HG02970 (cell line): ENCODE measurements around the gene WRNIP1.

ENCODE experiments used
- ATAC-seq: cut with Tn5 transposase; IDR thresholded peaks from one replicate; pipeline ENCODE4 v1.9.1; 2021; ENCODE audit warnings: mild to moderate bottlenecking, moderate library complexity, moderate number of reproducible peaks; ENCODE audit not compliant: unreplicated experiment, low FRiP score

WRNIP1 gene

DNA sequence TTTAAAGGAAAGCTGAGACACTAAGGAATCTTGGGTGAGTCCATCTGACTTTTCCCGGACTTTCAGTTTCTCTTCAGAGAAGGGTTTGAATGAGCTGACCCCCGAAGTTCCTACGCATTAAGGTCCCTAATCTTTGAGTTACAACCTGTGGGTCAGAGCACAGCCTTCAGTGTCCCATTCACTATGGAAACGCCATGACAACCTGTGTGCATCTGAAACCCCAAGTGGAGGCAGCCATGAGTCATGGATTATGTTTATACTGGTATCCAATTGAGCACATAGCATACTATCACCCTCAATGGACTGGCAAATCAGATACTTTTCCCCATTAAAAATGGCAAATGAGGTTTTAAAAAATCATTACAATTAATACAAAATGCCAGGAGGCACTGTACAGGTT is 25.9 kb upstream of the WRNIP1 start:
- ATAC-seq: no peak

DNA sequence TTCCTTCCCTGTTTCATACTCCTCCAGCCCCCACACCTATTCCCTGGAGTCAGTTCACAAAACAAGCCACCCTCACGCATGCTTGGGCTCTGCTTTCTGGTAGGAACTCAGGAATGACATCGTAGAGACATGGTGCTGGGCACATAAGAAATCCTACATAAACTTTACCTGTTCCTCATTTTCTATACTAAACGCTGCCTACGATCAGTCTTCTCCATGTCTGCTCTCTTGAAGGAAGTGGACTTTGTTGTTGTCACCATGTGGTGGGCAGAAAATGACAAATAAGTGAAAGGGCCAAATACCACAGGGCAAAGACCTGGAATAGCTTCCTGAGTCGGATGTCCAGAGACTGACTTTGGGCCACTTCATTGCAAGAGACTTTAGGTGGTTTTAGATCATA is 24.6 kb upstream of the WRNIP1 start:
- ATAC-seq: no peak

DNA sequence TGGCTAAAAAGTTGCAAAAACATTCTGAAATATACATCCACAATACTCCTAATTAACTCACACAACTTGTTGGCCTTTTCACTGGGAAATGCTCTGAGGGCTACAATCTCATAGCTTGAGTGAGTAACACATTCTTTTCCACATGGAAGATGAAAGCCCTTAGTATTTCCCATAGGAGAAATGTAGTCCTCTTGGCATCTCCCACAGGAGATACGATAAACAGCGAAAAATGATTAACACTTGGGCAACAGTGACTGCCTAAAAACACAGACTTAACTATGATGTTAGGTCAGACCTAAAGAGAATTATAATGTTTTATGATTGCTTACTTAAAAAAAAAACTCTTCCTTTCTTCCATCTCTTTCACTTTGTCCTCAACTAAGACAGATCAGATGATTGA is 23.4 kb upstream of the WRNIP1 start:
- no peak for ATAC-seq

DNA sequence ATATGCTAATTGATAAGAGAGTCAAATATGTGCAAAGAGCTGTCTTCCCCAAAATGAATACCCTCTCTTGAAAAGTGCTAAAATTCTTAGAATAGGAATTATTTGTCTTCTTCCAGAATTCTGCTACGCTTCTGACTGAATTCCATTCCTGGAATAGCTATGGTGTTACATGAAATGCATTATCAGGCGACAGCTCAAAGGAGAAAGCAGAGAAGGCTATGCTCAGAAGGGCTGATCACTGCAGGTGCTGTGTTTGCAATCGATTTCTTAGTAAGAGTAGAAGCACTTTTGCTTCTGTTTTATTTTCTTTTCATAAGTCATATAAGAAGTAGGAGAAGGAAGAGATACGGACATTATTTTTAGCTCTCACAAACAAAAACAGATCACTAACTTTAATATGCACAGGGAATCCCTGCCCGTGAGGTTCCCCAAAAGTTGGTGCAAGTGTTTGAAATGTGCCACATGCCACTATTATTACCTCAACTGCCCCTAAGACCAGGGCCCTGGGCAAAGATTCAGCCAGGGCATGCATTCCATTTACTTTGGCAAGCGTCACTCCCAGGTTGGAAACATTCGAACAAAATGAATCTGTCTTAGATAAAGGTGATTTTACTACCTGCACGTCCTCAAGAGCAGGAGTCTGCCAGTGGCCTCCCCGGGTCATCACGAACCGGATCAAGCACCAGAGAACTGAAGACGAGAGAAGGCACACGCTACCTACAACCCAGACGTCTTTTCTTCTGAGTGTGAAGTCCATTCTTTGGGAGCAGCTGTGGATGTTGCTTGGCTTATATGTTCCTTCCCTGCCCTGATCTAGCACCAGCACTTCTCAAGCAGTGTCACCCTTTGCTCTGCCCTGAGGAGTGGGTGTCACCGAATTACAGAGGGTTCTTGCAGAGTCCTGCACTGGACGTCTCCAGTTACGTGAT is 21.6 kb upstream of the WRNIP1 start:
- ATAC-seq: no peak

DNA sequence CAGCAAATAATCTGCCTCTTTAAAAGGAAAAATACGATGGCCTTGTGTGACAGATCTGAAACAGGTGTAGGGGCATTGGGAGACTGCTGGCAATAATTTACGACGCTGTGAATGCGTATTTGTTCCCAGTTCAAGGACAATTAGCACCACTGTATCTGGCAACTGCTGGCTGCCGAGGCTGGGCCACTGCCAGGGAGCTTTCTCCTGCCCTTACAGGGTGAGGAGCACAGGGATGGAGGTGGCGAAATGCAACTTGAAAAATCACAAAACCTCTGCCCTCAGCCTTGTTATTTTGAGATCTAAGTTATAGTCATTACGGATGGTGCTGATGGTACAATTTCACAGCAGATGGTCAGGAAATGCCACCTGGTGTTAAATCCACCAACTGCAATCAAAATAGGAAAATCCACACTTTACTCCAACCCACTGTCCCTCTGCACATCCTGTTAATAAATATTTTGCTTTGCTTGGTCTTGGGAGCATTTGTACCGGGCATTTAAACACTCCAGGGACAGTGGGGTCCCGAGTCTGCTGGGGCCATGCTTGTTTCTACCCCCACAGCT is 20.9 kb upstream of the WRNIP1 start:
- no peak for ATAC-seq

DNA sequence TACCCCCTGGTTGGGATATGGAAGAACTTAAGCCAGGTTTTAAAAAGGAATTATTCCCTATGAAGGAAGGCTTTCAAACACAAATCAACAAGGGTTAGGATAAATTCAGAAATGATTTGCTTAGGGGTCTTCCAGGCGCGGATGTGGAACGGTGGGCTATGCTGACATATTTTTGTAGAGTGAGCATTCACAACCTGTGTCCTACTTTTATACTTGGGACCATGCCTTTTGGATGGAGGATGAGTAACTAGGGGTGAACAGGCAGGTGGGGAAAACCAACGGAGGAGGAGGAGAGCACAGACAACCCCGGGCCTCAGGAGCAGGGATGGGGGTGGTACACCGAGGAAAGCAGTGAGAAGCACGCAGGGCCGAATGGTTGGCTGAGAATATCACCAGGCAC is 20.4 kb upstream of the WRNIP1 start:
- no peak for ATAC-seq

DNA sequence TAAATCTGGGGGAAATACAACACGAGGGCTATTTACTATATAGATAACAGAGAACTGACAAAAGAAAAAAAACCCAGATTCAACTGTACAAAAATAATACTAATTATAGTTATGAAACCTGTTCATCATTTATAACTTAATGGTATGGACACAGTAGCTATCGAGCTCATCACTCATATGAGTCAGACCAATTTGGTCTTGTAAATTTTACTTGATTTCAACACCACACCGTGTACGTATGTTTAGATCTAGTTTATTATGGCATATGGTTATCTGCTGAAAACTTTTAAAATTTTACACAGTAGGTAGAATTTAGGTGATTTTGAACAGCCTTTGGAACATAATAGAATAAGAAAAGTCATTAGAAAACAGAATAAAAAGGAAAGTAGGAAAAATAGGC is 19.9 kb upstream of the WRNIP1 start:
- no peak for ATAC-seq

DNA sequence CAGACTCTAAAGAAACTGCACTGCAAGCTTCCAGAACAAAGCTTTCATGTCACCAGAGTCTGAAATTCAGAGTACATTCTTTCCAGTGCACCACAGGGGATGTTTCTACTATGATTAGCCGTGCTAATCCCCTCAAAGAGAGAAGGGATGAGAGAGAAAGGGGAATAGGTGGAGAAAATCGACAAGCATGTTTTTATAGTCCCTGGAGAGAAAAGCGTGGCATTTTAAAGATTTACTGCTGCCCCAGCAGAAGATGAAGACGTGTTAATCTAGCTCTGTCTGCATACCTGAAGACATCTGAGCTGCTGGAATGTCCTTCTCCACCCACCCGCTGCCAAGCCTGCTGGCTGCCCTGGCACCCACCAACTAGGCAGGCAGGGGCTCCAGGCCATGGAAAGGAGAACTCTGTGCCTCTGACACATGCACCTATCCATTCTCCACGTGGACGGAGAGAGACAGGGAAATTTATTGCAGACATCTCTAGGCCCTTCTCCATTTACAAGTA is 18.6 kb upstream of the WRNIP1 start:
- ATAC-seq: no peak

DNA sequence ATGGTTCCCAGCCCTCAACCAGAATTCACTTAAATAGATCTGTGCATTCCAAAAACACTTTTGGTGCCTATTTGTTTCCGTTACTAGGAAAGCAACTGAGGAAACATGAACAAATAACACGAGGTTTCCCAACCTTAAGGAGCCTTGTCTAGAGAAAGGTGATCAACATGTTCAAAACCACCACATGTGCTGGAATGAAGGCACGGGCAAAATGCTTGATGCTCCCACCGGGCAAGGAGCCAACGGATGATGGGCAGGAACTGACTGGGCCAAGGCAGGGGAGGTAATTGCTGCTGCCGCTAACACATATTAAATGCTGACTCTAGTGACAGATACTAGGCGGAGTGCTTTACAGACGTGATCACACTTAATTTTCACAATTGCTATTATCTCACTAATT is 17.0 kb upstream of the WRNIP1 start:
- ATAC-seq: no peak

DNA sequence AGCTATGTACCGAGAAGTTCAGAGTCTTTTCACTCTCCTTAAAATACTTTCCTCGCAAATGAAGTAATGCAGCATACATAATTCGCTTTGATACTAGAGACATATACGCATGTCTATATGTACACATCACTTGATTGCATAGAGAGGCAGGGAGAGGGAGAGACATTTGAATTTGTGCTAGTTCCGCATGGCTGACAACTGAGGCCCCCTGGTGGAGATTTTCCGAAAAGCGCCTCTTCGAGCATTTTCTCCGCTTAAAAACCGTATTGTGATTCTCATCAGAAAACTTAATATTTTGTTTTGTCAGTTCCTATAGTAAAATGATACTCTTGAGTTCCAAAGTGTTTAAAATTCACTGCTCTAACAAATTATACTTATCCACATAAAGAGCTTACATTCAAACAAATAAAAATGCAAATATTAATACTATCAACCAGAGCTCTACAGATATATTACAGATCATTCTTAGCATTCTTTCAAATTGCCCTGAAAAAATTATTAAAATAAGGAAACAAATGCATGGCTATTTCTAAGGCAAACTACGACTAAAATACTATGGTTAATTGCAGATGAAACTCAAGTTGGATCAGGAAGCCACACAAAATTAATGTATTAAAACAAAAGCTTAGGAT is 15.1 kb upstream of the WRNIP1 start:
- no peak for ATAC-seq

DNA sequence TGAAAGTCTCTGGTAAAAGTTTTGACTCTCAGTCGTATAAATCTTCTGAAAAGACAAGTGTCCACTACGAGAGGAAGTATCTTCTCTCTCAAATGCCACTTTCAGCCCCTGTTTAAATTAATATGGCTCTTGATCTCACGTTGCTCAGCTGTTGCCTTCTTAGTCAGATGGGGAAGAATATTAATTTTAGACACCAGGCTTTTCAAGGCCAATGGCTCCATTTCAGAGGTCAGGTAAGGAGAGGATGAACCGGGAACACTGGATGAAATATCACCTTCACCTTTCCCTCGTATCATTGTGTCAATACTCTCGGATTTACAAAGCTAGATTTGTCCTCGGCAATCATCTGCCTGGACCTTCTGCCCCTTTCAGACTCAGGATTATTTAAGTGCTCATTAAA is 14.4 kb upstream of the WRNIP1 start, which contains the start of gene MYLK4:
MYLK4 (minus strand) TSS at position 91 of the 400 bp plus-strand sequence. CDS start 1,628 bp downstream, outside the sequence.
- ATAC-seq: no peak

DNA sequence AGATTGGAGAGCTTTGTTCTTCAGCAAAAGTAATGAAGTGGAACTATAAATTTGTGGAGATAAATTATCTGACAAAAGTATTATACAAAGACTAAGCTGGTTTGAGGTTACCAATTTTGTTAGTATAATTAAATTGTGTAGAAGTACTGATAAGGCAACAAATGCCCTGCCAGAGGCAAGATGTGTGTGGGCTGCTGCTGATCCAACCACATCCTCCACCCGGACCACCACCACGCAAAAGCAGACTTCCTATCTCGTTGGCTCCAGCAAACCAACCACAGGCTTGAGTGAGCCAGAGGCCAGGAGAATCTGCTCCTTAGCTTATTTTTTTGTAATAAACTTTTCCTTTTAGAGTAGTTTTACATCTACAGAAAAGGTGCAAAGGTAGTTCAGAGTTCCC is 13.3 kb upstream of the WRNIP1 start:
- ATAC-seq: no peak

DNA sequence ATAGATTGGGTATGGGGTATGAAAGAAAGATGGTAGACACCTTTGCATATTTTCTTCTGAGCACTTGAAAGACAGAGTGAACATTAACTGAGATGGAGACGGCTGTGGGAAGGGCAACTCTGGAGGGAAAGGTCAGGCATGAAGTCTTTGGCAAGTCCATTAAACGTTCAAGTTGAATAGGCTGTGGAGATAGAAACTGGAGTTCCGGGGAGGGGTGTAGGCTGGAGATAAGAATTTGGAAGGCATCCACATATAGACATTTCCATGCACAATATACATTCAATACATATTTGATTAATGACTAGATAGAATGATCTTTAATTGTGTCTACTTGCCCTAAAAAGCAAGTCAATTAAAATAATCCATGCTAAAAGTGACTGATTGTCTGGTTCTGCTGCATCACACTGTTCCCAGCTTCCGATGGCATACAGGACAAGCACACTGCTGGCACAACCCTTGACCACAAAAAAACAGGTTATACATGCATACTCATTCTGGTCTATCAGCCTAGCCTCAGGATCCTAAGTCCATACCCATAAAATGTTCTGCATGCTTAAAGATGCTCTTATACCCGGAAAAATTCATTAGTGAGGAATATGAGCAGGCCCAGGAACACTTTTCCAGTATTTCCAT is 12.6 kb upstream of the WRNIP1 start:
- no peak for ATAC-seq

DNA sequence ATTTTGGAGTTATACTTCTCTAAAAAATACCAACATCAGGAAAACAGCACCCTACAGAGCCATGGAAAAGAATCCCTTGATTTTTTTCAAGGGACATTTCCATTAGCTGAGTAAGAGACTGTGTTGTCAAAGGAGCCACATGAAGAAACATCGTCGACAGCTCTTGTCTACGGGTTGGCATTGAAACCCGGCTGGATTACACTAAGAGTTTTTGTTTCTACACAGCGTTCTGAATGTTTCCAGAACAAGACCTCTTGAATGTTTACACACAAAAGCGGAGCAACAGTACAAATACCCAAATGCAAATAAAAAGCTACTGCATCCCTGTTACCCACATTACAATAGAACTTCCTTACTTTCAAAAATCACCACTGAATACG is 12.1 kb upstream of the WRNIP1 start:
- no peak for ATAC-seq

DNA sequence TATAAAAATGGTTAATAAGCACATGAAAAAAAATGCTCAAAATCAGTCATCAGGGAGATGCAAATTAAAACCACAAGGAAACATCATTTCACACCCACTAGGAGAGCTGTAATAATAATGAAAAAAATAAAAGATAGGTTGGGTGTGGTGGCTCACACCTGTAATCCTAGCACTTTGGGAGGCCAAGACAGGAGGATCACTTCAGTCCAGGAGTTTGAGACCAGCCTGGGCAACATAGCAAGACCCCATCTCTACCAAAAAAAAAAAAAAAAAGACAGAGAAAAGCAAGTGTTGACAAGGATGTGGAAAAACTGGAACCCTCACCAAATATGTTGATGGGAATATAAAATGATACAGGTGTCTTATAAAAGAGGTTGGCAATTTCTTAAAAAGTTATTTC is 11.4 kb upstream of the WRNIP1 start:
- ATAC-seq: no peak

DNA sequence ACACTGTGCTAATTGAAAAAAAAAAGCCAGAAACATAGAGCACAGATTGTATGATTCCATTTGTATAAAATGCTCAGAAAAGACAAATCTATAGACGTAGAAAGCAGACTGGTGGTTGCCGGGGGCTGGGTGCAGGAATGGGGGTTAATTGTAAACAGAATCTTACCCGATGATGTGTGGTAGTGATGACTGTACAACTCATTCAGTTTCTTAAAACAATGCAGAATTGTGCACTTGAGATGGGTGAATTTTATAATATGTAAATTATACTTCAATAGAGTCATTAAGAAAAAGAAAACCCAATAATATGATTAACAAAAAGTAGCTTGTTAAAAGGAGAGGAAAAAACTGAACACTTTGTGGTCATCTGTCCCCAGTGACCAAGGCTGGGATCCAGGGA is 10.8 kb upstream of the WRNIP1 start:
- no peak for ATAC-seq

DNA sequence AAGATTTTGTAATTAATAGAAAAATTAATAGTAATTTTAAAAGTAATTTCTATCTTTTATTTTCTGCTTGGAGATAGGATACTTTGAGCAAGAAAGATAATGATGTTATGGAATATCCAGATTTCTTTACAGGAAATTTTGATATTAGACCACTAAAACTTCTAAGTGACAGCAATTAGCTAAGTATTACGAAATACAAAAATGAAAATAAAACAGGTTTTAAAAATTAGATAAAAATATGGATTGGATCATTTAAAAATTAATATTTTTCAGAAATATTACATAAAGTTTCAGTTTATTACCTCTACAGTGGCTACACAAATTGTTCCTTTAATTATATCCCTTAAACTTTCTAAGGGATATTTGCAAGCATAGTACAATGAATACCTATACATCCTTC is 10.3 kb upstream of the WRNIP1 start:
- no peak for ATAC-seq

DNA sequence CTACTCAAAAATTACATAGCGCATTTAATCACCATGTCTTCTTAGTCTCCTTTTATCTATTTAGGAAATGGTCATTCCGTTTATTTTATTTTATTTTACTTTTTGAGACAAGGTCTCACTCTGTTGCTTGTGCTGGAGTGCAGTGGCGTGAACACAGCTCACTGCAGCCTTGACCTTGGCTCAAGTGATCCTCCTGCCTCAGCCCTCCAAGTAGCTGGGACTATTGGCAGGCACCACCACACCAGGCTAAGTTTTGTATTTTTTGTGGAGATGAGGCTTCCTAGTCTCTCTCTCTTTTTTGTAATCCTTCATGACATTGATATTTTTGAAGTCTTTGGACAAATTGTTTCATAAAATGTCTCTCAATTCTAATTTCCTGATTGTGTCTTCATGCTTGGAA is 9.7 kb upstream of the WRNIP1 start:
- ATAC-seq: no peak

DNA sequence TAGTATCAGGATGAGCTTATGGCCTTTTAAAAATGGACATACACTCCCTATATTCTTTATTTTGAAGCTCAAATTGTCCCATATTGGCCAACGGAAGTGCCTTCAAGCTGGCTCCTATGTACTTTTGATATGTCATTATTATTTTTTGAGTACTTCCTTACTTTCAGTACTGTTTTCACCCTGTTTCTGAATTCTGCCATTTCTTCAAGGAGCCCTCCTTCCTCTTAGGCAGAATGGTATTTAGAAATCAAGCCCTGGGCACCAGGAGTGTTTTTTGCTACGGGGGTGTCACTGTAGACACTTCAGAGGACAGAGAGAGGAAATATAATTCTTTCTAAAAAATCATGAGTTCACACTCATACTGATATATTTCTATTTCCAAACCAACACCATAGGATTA is 9.0 kb upstream of the WRNIP1 start:
- ATAC-seq: no peak

DNA sequence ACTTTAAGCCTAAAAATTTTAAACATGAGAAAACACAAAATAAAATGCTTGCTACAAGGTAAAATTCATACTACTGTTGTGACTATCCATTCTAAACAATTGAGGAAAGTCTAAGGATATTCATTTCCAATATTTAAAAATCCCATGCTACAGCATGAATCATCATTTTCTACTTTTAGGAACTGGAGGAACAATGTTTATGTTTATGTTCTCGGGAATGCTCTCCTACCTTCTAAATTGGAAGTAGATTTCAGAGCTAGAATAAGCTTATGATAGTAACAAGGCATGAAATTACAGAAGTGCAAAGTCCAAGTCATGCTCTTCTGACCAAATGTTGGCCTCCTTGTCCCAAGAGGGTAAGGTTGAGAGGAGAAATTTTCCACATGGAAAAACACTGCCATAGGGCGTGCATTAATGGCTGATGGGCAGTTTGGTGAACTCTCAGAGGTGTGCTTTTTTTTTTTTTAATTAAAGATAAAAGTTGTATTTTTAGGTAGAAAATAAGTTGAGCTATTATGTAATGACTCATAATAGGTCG is 8.4 kb upstream of the WRNIP1 start:
- no peak for ATAC-seq

DNA sequence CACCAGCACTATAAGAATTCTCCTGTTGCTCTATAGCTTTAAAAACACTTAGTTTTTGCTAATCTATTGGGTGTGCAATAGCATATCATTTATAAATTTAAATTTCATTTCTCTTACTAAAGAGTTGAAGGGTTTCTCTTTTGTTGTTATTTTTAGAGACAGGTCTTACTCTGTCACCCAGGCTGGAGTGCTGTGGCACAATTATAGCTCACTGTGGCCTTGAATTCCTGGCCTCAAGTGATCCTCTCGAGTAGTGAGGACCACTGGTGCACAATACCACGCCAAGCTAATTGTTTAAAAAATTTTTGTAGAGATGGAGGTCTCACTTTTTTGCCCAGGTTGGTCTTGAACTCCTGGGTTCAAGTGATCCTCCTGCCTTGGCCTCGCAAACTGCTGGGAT is 6.2 kb upstream of the WRNIP1 start:
- ATAC-seq: no peak
